ENCODE data around the gene ZNF280D. TPM values are rescaled to one million over a fixed set of nuclear protein-coding genes. Genes with fewer than 3 reads are reported as not detected.

The ZNF280D gene
- polyA plus RNA-seq, 3 donors from 2014 or later = 7.9 to 10.6 (median 8.1) TPM

DNA sequence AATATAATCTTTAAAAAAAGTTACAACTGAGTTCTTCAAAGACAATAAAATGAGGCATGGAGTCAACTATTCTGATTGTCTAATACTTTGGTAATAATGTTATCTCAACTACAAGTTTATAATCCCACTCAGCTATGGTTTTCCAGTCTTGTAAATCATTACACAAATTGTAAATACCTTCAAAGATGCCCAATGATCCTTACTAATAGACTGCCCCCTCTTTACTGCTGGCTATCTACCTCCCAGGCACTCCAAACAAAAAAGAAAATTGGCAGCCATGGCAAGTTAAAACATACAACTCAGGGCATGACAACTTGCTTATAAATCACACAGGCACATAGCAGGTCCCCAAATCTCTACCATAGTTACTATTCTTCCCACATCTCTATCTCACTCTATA is 58.5 kb downstream of the ZNF280D start:
- no peak for DNase-seq
- peaks cover 0 to 1% (median 0%) of the 10 kb centered on the region in 6 donors for H3K9me3 Mint-ChIP-seq
- no peaks in the 10 kb centered on the region for H3K4me1 Mint-ChIP-seq
- no peak overlapping the region for H3K4me3 Mint-ChIP-seq
- no peaks in the 10 kb centered on the region for H3K27me3 Mint-ChIP-seq (ENCODE audit: low read depth in 3 of 3)
- no peak overlapping the region for H3K27ac Mint-ChIP-seq
- H3K36me3 Mint-ChIP-seq = peaks cover 18 to 54% (median 44%) of the 10 kb centered on the region in 3 donors

DNA sequence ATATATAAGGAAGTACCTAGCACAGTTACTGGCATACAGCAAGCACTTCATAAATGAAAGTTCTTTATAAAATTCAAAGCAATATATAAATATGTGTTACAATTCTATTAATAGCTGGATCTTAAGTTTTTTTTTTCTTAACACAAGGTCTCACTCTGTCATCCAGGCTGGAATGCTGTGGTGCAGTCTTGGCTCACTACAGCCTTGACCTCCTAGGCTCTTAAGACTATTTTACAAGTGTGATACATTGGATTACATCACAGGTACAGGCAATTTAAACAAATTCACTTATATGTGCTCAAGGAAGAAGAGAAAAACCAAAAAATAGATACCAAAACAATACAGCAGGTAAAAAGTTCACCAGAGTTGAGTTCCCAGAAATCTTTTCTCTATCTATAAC is 60.6 kb downstream of the ZNF280D start:
- Mint-ChIP-seq H3K9me3 (peaks cover 0 to 1% (median 0%) of the 10 kb centered on the region in 6 donors), H3K27me3 (ENCODE audit: low read depth in 3 of 3) (no peaks in the 10 kb centered on the region), H3K4me3 (no peak overlapping the region), H3K27ac (no peak overlapping the region), H3K36me3 (peaks cover 18 to 49% (median 40%) of the 10 kb centered on the region in 3 donors), H3K4me1 (no peaks in the 10 kb centered on the region)
- DNase-seq = no peak

DNA sequence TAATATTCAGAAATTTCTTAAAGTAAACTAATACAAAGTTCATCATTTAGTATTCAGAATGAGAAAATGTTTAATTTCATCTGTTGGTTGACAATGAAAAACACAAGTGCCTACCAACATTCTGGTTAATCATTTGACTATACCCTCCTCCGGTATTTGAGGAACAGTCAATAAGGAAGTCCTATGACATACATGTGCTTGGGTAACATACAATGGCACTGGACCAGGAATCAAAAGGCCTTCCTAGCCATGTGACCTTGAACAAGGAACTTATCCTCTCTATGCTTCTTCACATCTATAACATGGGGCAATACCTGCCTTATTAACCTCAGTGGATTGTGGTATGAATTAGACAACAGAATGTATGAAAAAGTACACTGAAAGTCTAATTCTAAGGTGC is 65.8 kb downstream of the ZNF280D start:
- Mint-ChIP-seq H3K4me1 (no peaks in the 10 kb centered on the region), H3K9me3 (peaks cover 0 to 1% (median 0%) of the 10 kb centered on the region in 6 donors), H3K27ac (no peak overlapping the region), H3K36me3 (peaks cover 35 to 48% (median 46%) of the 10 kb centered on the region in 3 donors), H3K4me3 (no peak overlapping the region), H3K27me3 (ENCODE audit: low read depth in 3 of 3) (peaks cover 0 to 2% (median 0%) of the 10 kb centered on the region in 3 donors)
- no peak for DNase-seq

DNA sequence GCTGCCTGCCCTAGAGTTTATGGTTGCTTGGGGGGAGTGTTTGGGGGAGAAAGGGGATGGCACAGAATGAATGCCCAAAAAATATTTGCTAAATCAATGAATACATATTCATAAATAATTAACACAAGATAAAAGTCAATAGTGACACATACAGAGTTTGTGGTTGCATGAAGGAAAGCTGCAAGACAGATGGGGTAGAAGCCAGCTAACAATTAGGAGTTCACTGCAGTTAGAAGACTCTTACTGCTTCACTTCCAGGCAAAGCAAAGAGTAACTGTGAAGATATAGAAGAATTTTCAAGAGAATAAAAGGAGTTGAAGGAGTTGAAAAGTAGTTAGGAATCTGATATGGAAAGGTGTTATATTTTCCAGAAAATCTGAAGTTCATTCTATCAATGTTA is 72.4 kb downstream of the ZNF280D start:
- Mint-ChIP-seq H3K36me3 (peaks cover 48 to 61% (median 60%) of the 10 kb centered on the region in 3 donors), H3K4me1 (peaks cover 9 to 17% of the 10 kb centered on the region in 2 donors), H3K27ac (no peak overlapping the region), H3K4me3 (no peak overlapping the region), H3K27me3 (ENCODE audit: low read depth in 3 of 3) (peaks cover 0 to 2% (median 1%) of the 10 kb centered on the region in 3 donors), H3K9me3 (no peaks in the 10 kb centered on the region)
- DNase-seq = no peak

DNA sequence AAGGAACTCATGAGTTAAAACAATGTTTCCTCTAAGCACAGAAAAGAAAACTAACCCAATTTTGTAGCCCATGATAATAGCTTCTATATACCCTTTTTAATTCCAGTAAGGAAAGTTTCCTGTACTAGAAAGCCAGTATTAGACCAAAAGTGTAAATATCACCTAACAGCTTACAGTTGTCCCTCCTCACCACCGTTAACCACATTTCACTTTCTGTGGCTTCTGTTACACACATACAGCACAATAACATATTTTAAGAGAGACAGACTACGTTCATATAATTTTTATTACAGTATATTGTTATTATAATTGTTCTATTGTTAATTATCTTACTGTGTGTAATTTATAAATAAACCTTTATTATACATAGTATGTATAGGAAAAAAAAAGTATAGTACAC is 74.1 kb downstream of the ZNF280D start:
- H3K36me3 Mint-ChIP-seq = peaks cover 39 to 51% (median 50%) of the 10 kb centered on the region in 3 donors
- peaks cover 0 to 1% (median 0%) of the 10 kb centered on the region in 3 donors for H3K27me3 Mint-ChIP-seq (ENCODE audit: low read depth in 3 of 3)
- H3K4me1 Mint-ChIP-seq = peaks cover 9 to 17% of the 10 kb centered on the region in 2 donors
- H3K4me3 Mint-ChIP-seq = no peak overlapping the region
- DNase-seq = peak in 1 of 3 donors; percentile 19
- H3K9me3 Mint-ChIP-seq = no peaks in the 10 kb centered on the region
- H3K27ac Mint-ChIP-seq = no peak overlapping the region

DNA sequence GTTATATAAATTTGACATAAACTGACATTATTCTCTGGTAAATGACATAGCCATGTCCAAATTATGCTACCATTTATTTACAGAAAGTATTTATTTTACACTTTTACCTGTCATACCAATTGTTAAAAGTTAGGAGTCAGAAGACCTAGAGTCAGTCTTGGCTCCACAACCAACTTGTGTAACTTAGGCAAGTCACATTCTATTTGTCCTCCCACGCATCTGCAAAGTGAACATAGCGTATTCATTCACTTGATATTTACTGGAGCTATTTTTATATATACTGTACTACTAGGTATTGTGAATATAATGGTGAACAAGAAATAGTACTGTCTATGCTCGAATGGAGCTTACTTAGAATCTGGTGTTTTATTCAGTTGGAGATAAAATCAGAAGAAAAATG is 78.7 kb downstream of the ZNF280D start:
- Mint-ChIP-seq H3K9me3 (no peaks in the 10 kb centered on the region), H3K27ac (no peak overlapping the region), H3K4me1 (peaks cover 7 to 15% of the 10 kb centered on the region in 2 donors), H3K27me3 (ENCODE audit: low read depth in 3 of 3) (peaks cover 0 to 1% (median 0%) of the 10 kb centered on the region in 3 donors), H3K36me3 (peaks cover 23 to 40% (median 29%) of the 10 kb centered on the region in 3 donors), H3K4me3 (no peak overlapping the region)
- no peak for DNase-seq

DNA sequence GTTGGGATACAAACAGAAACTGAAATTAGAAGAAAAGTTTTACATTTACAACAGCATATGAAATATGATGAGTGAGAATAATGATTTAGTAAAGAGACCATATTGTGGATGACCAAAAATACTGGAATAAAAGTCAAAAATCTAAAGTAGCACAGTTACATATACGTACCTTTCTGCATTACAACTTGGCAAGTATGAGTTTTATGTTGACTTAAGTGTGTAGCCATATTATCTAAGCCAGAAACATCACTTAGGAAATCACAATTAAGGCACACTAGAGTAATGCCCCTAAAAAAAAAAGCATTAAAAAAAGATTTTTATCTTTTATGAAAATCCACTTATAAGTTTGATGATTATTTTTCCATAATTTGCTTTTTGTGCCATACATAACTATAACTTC is 79.1 kb downstream of the ZNF280D start:
- H3K36me3 Mint-ChIP-seq = peaks cover 23 to 40% (median 29%) of the 10 kb centered on the region in 3 donors
- no peak for DNase-seq
- no peak overlapping the region for H3K4me3 Mint-ChIP-seq
- H3K27ac Mint-ChIP-seq = no peak overlapping the region
- H3K27me3 Mint-ChIP-seq (ENCODE audit: low read depth in 3 of 3) = peaks cover 0 to 1% (median 0%) of the 10 kb centered on the region in 3 donors
- H3K4me1 Mint-ChIP-seq = peaks cover 4 to 11% of the 10 kb centered on the region in 2 donors
- H3K9me3 Mint-ChIP-seq = no peaks in the 10 kb centered on the region

DNA sequence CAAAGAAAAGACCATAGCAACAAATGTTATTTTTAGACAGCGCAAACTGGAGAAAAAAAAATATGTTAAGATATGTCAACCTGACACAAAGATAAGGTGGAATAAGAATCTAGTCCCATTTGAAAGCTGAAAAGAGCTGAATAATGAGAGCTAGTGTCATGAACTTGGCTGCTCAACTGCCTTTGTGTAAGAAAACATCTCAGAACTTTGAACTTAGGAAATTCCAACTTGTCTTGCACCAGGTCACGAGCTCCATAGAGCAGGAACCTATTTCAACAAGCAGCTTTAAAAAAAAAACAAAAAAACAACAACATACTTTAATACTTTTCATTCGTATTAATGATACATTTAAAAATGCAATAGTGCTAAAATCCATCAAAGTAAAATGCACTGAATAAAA is 79.5 kb downstream of the ZNF280D start:
- Mint-ChIP-seq H3K27ac (no peak overlapping the region), H3K27me3 (ENCODE audit: low read depth in 3 of 3) (peaks cover 0 to 1% (median 0%) of the 10 kb centered on the region in 3 donors)

DNA sequence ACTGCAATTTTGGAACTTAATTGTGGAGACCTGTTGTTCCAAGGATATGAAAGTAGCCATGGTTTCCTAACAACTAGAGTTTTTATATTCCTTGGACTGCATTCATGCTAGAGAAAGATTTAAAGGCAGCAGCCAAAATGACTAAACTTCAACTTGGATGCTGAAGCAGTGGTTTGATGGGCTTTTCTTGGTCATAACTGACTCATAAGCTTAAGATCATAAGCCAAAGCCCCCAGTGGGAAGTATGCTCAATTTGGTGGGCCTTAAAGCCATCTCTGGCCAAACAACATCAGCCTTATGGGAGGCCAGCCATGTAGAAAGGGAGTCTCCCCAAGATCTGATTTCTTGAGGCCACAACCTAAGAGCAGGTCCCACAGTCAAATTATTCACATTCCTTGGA is 80.2 kb downstream of the ZNF280D start:
- no peak for DNase-seq
- Mint-ChIP-seq H3K27me3 (ENCODE audit: low read depth in 3 of 3) (peaks cover 0 to 1% (median 0%) of the 10 kb centered on the region in 3 donors), H3K4me3 (no peak overlapping the region), H3K4me1 (peaks cover 2 to 5% of the 10 kb centered on the region in 2 donors), H3K27ac (no peak overlapping the region), H3K36me3 (peaks cover 22 to 39% (median 35%) of the 10 kb centered on the region in 3 donors), H3K9me3 (no peaks in the 10 kb centered on the region)

More for the DNA sequence above, 79.5 kb downstream of the ZNF280D start:
- Mint-ChIP-seq H3K36me3 (peaks cover 23 to 40% (median 31%) of the 10 kb centered on the region in 3 donors), H3K9me3 (no peaks in the 10 kb centered on the region), H3K4me3 (no peak overlapping the region), H3K4me1 (peaks cover 3 to 7% of the 10 kb centered on the region in 2 donors)
- DNase-seq = no peak

DNA sequence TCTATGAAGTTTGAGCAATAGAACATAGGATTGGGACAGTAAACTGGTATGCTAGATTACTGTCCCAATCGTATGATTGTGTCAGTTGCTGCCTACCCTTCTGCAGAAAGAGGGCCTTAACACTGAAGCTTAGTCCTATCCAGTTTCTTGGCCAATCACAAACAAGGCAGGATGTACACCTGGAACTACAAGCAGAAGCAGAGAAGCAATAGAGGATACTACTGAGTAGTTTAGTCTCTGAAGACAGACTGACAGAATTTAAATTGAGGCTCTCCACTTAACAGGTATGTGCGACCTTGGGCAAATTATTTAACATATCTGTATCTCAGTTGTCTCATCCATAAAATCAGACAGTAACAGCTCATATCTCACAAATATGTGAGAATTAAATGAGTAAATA is 85.0 kb downstream of the ZNF280D start:
- no peaks in the 10 kb centered on the region for H3K9me3 Mint-ChIP-seq
- H3K4me3 Mint-ChIP-seq = no peak overlapping the region
- DNase-seq = no peak
- no peak overlapping the region for H3K27ac Mint-ChIP-seq
- H3K27me3 Mint-ChIP-seq (ENCODE audit: low read depth in 3 of 3) = no peaks in the 10 kb centered on the region
- no peaks in the 10 kb centered on the region for H3K4me1 Mint-ChIP-seq
- peaks cover 12 to 30% (median 29%) of the 10 kb centered on the region in 3 donors for H3K36me3 Mint-ChIP-seq

DNA sequence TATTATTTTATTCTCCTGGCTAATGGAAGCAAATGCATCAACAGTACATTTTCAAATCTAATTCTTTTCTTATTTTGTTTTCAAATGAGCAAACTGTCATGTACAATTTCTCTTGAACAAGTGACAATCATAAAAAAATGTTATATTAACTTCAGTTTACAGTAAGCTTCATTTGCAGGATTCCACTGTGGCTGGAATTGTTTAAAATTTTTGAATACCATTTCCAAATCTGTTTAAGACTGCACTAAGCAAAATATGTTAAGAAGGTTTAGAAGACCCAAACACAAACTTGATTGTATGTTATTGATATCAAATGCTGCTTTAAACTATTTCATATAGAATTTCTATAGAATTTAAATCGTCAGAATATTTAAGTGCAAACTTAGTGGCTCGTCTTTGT is 92.8 kb downstream of the ZNF280D start:
- DNase-seq = no peak
- H3K4me3 Mint-ChIP-seq = no peak overlapping the region
- H3K27ac Mint-ChIP-seq = no peak overlapping the region
- no peaks in the 10 kb centered on the region for H3K27me3 Mint-ChIP-seq (ENCODE audit: low read depth in 3 of 3)
- no peaks in the 10 kb centered on the region for H3K4me1 Mint-ChIP-seq
- peaks cover 3 to 9% (median 4%) of the 10 kb centered on the region in 3 donors for H3K36me3 Mint-ChIP-seq
- no peaks in the 10 kb centered on the region for H3K9me3 Mint-ChIP-seq

DNA sequence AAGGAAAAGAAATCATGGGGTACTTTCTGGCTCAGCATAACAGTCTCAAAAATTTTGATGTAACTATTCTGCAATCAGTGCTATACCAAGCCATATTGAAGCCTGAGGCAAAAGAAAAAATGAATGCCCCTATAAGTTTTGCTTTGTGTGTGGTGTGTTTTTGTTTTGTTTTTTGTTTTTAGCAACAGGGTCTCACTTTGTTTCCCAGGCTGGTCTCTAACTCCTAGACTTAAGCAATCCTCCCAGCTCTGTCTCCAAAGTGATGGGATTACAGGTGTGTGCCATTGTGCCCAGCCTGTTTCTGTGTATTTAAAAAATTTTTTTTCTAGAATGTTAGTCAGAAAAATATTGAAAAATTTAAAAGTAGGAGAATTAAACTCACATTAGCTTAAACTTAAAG is 93.2 kb downstream of the ZNF280D start:
- Mint-ChIP-seq H3K4me1 (no peaks in the 10 kb centered on the region), H3K9me3 (no peaks in the 10 kb centered on the region), H3K27ac (no peak overlapping the region), H3K4me3 (no peak overlapping the region), H3K27me3 (ENCODE audit: low read depth in 3 of 3) (no peaks in the 10 kb centered on the region), H3K36me3 (peaks cover 3 to 9% (median 4%) of the 10 kb centered on the region in 3 donors)
- no peak for DNase-seq

DNA sequence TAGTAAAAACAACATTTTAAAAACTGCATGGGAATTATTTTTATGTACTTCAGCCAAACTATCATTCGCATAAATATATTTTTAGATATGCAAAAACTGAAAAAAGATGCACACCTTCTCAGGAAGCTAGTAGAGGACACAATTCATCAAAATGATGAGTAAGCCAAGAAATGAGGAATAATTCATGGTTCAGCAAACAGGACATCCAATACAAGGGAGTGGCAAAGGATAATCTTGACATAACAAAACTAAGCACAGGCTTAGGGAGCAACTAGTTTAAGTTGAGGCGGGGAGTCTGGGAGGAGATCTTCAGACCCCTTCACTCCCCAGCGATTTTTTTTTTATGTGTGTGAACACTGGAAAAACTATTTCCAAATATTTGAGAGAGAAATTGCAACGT is 93.7 kb downstream of the ZNF280D start:
- Mint-ChIP-seq H3K4me3 (no peak overlapping the region), H3K4me1 (no peaks in the 10 kb centered on the region), H3K36me3 (peaks cover 3 to 9% (median 4%) of the 10 kb centered on the region in 3 donors), H3K27me3 (ENCODE audit: low read depth in 3 of 3) (no peaks in the 10 kb centered on the region), H3K9me3 (no peaks in the 10 kb centered on the region), H3K27ac (no peak overlapping the region)
- DNase-seq = no peak

DNA sequence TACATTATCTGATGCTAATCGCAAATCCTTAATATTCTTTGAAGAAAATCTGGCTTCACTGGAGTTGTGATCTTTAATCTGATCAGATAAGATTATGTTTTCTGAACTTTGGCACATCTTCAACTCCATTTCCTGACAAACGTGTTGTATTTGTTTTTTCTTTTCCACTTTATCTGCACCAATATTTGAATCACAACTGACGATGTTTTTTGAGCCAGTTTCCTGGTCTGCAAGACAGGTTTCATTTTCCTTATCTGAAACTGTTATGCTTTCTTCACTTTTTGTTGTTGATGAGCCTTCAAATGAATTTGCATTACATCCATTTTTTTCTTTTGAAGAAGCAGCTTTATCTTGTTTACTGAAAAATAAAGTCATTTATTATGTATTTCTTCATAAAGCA is 101.5 kb downstream of the ZNF280D start:
- H3K27ac Mint-ChIP-seq = peak overlapping the region in 1 of 6 donors; percentile 54
- no peaks in the 10 kb centered on the region for H3K4me1 Mint-ChIP-seq
- H3K27me3 Mint-ChIP-seq (ENCODE audit: low read depth in 3 of 3) = no peaks in the 10 kb centered on the region
- DNase-seq = no peak
- H3K4me3 Mint-ChIP-seq = no peak overlapping the region
- H3K36me3 Mint-ChIP-seq = peaks cover 12 to 18% (median 14%) of the 10 kb centered on the region in 3 donors
- no peaks in the 10 kb centered on the region for H3K9me3 Mint-ChIP-seq

DNA sequence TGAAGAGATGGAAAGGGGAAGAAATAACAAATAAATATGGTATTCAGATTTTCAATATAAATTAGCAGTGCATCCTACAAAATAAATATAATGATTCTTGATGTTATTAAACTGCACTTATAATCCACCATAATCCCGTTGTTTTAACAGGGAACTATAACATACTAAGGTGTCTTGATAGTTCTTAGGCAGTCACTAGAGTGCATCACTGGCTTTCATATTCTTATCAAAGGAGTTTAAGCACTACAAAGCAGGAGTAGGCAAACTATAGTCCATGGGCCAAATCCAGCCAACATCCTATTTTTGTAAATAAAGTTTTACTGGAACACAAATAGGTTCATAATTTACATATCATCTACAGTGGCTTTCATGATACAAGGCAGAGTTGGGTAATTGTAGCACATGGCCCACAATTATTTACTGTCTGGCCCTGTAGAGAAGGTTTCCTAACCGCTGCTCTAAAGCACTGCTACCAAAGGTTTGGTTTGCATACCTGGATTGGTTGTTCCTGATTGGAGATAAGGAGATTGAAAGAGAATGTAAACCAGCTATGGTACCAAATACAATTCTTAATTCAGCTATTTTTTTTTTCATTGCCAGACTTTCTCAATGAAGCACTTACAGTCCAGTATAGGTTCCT is 104.3 kb downstream of the ZNF280D start:
- Mint-ChIP-seq H3K9me3 (no peaks in the 10 kb centered on the region), H3K27ac (no peak overlapping the region), H3K36me3 (peaks cover 12 to 16% (median 14%) of the 10 kb centered on the region in 3 donors), H3K4me1 (no peaks in the 10 kb centered on the region), H3K4me3 (no peak overlapping the region), H3K27me3 (ENCODE audit: low read depth in 3 of 3) (no peaks in the 10 kb centered on the region)
- DNase-seq = no peak
